Measurements from ENCODE around the gene JAM3.
"Not testable (repeated sequence)": the region's sequence is repeated elsewhere in the genome, so short reads cannot be mapped to it uniquely, and the experiment has no call there.

Gene JAM3

GRCh38 chr11:134062265-134063123 lies 6.4 kb upstream of the JAM3 start:
- DNase-seq (ENCODE audit: low read depth in 2 of 3, low spot score in 2 of 3) = no peak

GRCh38 chr11:134063124-134063495 lies 5.8 kb upstream of the JAM3 start:
- DNase-seq (ENCODE audit: low read depth in 2 of 3, low spot score in 2 of 3) = no peak

- no peak for DNase-seq (ENCODE audit: low read depth in 2 of 3, low spot score in 2 of 3)
These were observed 4.7 kb upstream of the JAM3 start for GRCh38 chr11:134063991-134064747.

- DNase-seq (ENCODE audit: low read depth in 2 of 3, low spot score in 2 of 3) = no peak
These were observed 3.5 kb upstream of the JAM3 start for GRCh38 chr11:134065381-134065780.

GRCh38 chr11:134066943-134067885 lies 1.7 kb upstream of the JAM3 start:
- no peak for DNase-seq (ENCODE audit: low read depth in 2 of 3, low spot score in 2 of 3)

GRCh38 chr11:134069426-134070341 lies 812 bp downstream of the JAM3 start:
- DNase-seq (ENCODE audit: low read depth in 2 of 3, low spot score in 2 of 3) = no peak

- DNase-seq (ENCODE audit: low read depth in 2 of 3, low spot score in 2 of 3) = no peak
These were observed 1.5 kb downstream of the JAM3 start for GRCh38 chr11:134070342-134070845.

- no peak for DNase-seq (ENCODE audit: low read depth in 2 of 3, low spot score in 2 of 3)
These were observed 2.4 kb downstream of the JAM3 start for GRCh38 chr11:134071306-134071705.

- DNase-seq (ENCODE audit: low read depth in 2 of 3, low spot score in 2 of 3) = no peak
These were observed 3.0 kb downstream of the JAM3 start for GRCh38 chr11:134071766-134072402.

GRCh38 chr11:134072844-134073243 lies 4.0 kb downstream of the JAM3 start:
- no peak for DNase-seq (ENCODE audit: low read depth in 2 of 3, low spot score in 2 of 3)

GRCh38 chr11:134074346-134074745 lies 5.5 kb downstream of the JAM3 start:
- DNase-seq (ENCODE audit: low read depth in 2 of 3, low spot score in 2 of 3) = no peak

- no peak for DNase-seq (ENCODE audit: low read depth in 2 of 3, low spot score in 2 of 3)
These were observed 5.9 kb downstream of the JAM3 start for GRCh38 chr11:134074766-134075165.

GRCh38 chr11:134079317-134079716 lies 10.4 kb downstream of the JAM3 start:
- no peak for DNase-seq (ENCODE audit: low read depth in 2 of 3, low spot score in 2 of 3)

- DNase-seq (ENCODE audit: low read depth in 2 of 3, low spot score in 2 of 3) = not testable (repeated sequence)
These were observed 12.4 kb downstream of the JAM3 start for GRCh38 chr11:134081258-134081657.

- no peak for DNase-seq (ENCODE audit: low read depth in 2 of 3, low spot score in 2 of 3)
These were observed 14.1 kb downstream of the JAM3 start for GRCh38 chr11:134082990-134083389.

GRCh38 chr11:134086376-134086775 lies 17.5 kb downstream of the JAM3 start:
- no peak for DNase-seq (ENCODE audit: low read depth in 2 of 3, low spot score in 2 of 3)

GRCh38 chr11:134092006-134092405 lies 23.1 kb downstream of the JAM3 start:
- DNase-seq (ENCODE audit: low read depth in 2 of 3, low spot score in 2 of 3) = not testable (repeated sequence)

- no peak for DNase-seq (ENCODE audit: low read depth in 2 of 3, low spot score in 2 of 3)
These were observed 28.3 kb downstream of the JAM3 start for GRCh38 chr11:134097166-134097565.

GRCh38 chr11:134098566-134099184 lies 29.8 kb downstream of the JAM3 start:
- no peak for DNase-seq (ENCODE audit: low read depth in 2 of 3, low spot score in 2 of 3)

Measured in activated CD8-positive, alpha-beta memory T cell treated with anti-CD3 and anti-CD28 coated beads for 48 hours (primary cell).